Osteocyte (in vitro differentiated cells): ENCODE measurements around the gene ALDH7A1. TPM values are rescaled to one million over a fixed set of nuclear protein-coding genes. Genes with fewer than 3 reads are reported as not detected.
"Not testable (repeated sequence)": the region's sequence is repeated elsewhere in the genome, so short reads cannot be mapped to it uniquely, and the experiment has no call there.

ENCODE experiments used
- DNase-seq: peaks from one replicate; pipeline ENCODE4 v3.0.0; 2021; ENCODE audit warnings: mixed read lengths; ENCODE audit not compliant: unreplicated experiment; ENCODE audit errors: extremely low spot score
- H3K27ac Mint-ChIP-seq: one replicate; pipeline ENCODE4 v1.8.0; 2021; ENCODE audit warnings: mild to moderate bottlenecking, mixed read lengths; ENCODE audit not compliant: unreplicated experiment
- H3K27me3 Mint-ChIP-seq: one replicate; pipeline ENCODE4 v1.8.0; 2021; ENCODE audit warnings: mixed read lengths; ENCODE audit not compliant: unreplicated experiment
- H3K36me3 Mint-ChIP-seq: one replicate; pipeline ENCODE4 v1.8.0; 2021; ENCODE audit warnings: mixed read lengths; ENCODE audit not compliant: unreplicated experiment
- H3K4me1 Mint-ChIP-seq: one replicate; pipeline ENCODE4 v1.8.0; 2021; ENCODE audit warnings: mixed read lengths; ENCODE audit not compliant: unreplicated experiment
- H3K4me3 Mint-ChIP-seq: one replicate; pipeline ENCODE4 v1.8.0; 2021; ENCODE audit warnings: mild to moderate bottlenecking, moderate library complexity, mixed read lengths; ENCODE audit not compliant: unreplicated experiment
- H3K9me3 Mint-ChIP-seq: one replicate; pipeline ENCODE4 v1.8.0; 2021; ENCODE audit warnings: mixed read lengths; ENCODE audit not compliant: unreplicated experiment
- CTCF ChIP-seq: fragments of 200-600 bp; sonication (generic); IDR thresholded peaks from 2 replicates; pipeline ENCODE4 v1.5.0; 2021; ENCODE audit warnings: antibody characterized with exemption, mild to moderate bottlenecking, moderate library complexity
- total RNA-seq: library from RNA; stranded (reverse); gene quantifications from 2 replicates; pipeline ENCODE4 v1.2.1, GENCODE V29; 2021

ALDH7A1 gene
- total RNA-seq, 1 donor from 2014 or later, result 117 TPM

DNA sequence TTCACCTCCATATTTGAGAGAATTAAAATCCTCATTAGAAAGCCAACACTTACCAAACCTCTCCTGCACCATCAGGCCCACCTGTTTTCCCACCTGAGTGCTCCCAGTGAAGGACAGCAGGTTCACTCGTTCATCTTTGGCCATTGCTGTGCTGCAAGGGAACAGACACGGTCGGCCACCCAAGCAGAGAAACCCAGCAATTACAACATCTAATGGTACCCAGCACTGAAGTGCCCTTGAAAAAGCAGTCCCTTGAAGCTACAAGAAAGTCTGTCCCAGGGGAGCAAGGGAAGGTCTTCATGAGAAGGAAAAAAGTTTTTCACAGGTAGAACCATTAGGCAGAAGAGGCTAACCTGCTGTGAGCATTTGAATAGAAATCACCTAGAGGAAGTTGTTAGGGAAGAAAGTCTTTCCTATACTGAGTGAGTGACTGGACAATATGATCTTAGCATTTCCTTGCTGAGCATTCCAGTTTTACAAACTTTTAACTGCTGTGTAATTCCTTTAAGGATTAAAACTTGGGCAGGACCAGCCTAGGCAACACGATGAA, 26.7 kb downstream of the ALDH7A1 start:
- Mint-ChIP-seq H3K4me1 (no peaks in the 10 kb centered on the region), H3K27ac (no peak overlapping the region), H3K27me3 (no peaks in the 10 kb centered on the region), H3K9me3 (no peaks in the 10 kb centered on the region), H3K4me3 (no peak overlapping the region), H3K36me3 (peaks cover 66% of the 10 kb centered on the region)
- no peak for TF ChIP-seq CTCF
- DNase-seq, result no peak

- H3K9me3 Mint-ChIP-seq, result no peaks in the 10 kb centered on the region
- DNase-seq, result no peak
- H3K4me3 Mint-ChIP-seq, result no peak overlapping the region
- H3K36me3 Mint-ChIP-seq, result peaks cover 49% of the 10 kb centered on the region
- H3K4me1 Mint-ChIP-seq, result no peaks in the 10 kb centered on the region
- no peak overlapping the region for H3K27ac Mint-ChIP-seq
- no peaks in the 10 kb centered on the region for H3K27me3 Mint-ChIP-seq
- TF ChIP-seq CTCF, result no peak
Measured at GRCh38 chr5:126562823-126563222, 32.2 kb downstream of the ALDH7A1 start.

DNA sequence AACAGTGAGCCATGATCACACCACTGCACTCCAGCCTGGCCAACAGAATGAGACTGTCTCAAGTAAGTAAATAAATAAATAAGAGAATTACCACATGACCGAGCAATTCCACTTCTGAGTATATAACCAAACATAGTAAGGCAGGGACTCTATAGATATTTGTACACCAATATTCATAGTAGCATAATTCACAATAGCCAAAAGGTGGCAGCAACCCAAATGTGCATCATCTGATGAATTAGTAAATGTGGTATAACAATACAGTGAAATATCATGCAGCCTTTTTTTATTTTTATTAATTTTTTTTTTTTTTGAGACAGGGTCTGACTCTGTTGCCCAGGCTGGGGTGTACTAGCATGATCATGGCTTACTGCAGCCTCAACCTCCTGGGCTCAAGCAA, 33.1 kb downstream of the ALDH7A1 start:
- Mint-ChIP-seq H3K27me3 (no peaks in the 10 kb centered on the region), H3K4me1 (no peaks in the 10 kb centered on the region), H3K9me3 (no peaks in the 10 kb centered on the region), H3K36me3 (peaks cover 44% of the 10 kb centered on the region), H3K4me3 (no peak overlapping the region), H3K27ac (no peak overlapping the region)
- TF ChIP-seq CTCF, result peak; percentile 25
- no peak for DNase-seq

- H3K27me3 Mint-ChIP-seq, H3K4me3 Mint-ChIP-seq, H3K27ac Mint-ChIP-seq, DNase-seq, H3K4me1 Mint-ChIP-seq, H3K9me3 Mint-ChIP-seq: not testable (repeated sequence)
- peaks cover 60% of the 10 kb centered on the region for H3K36me3 Mint-ChIP-seq
Measured at GRCh38 chr5:126555101-126555500, 39.9 kb downstream of the ALDH7A1 start.

DNA sequence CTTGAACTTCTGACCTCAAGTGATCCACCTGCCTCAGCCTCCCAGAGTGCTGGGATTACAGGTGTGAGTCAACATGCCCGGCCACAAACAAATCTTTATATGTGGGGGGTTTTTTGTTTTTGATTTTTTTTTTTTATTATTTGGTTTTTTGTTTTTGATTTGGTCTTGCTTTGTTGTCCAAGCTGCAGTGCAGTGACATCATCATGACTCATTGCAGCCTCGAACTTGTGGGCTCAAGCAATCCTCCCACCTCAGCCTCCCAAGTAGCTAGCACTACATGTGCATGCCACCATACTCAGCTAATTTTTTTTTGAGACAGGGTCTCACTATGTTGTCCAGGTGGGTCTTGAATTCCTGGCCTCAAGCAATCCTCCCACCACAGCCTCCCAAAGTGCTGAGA, 42.4 kb downstream of the ALDH7A1 start:
- Mint-ChIP-seq H3K9me3 (no peaks in the 10 kb centered on the region), H3K27me3 (no peaks in the 10 kb centered on the region), H3K4me3 (no peak overlapping the region), H3K4me1 (no peaks in the 10 kb centered on the region), H3K36me3 (peaks cover 59% of the 10 kb centered on the region), H3K27ac (no peak overlapping the region)
- no peak for TF ChIP-seq CTCF
- DNase-seq, result no peak
